ENCODE data around the gene NFKBIB. TPM values are rescaled to one million over a fixed set of nuclear protein-coding genes. Genes with fewer than 3 reads are reported as not detected.

The NFKBIB gene
- total RNA-seq, 1 donor from 2014 or later, result 21.7 TPM

DNA sequence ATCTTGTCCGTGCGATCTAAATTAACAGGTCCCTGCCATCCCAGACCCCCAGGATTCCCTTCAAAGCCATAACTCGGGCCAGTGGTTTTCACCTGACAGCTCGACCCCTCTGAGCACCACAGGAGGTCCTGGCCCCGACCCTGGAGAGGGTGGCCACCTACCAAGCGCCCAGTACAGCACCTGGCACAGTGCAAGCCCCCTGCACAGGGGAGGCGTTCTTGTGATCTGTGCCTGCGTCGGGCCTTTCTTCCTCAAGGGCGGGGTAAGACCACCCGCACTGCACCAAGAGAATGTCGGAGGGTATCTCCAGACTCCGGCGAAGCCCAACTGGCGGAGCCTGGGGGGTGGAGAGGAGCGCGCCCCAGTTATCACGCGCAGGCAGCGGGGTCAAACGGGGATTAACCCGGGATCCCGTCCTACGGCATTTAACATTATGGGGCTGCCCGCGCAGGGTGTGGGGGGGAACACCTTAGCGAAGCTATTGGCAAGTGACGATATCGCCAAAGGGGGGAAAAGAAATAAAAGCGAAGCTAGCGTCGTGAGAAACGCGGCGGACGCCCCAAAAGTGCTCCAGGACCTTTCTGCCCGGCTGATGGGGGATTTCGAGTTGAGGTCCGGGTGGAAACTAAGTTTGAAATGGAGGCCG is 48.7 kb upstream of the NFKBIB start:
- peaks cover 31% of the 10 kb centered on the region for H3K79me2 ChIP-seq (ENCODE audit: insufficient read depth, low read length)
- peak overlapping the region; percentile 92 for H3K4me3 Mint-ChIP-seq (ENCODE audit: unreplicated experiment)
- peak overlapping the region; percentile 63 for H3K4me3 ChIP-seq (ENCODE audit: insufficient read depth, low read depth, low read length)
- FAIRE-seq (no peak), DNase-seq (ENCODE audit: low read depth) (no peak)
- H3K4me1 ChIP-seq (ENCODE audit: insufficient read depth, low read length), result peaks cover 30% of the 10 kb centered on the region
- peak overlapping the region; percentile 72 for H3K27ac ChIP-seq (ENCODE audit: low read depth, low read length)
- no peaks in the 10 kb centered on the region for H3K9me3 Mint-ChIP-seq (ENCODE audit: unreplicated experiment)
- peak overlapping the region; percentile 65 for H2AFZ ChIP-seq (ENCODE audit: low read depth, low read length)
- H3K36me3 ChIP-seq (ENCODE audit: insufficient read depth, low read length), result peaks cover 13% of the 10 kb centered on the region
- no peaks in the 10 kb centered on the region for H3K27me3 ChIP-seq (ENCODE audit: insufficient read depth, low read length)
- peaks cover 29% of the 10 kb centered on the region for H4K20me1 ChIP-seq (ENCODE audit: insufficient read depth, low read length)
- H3K9ac ChIP-seq (ENCODE audit: low read length), result peak overlapping the region; percentile 92
- H3K27ac Mint-ChIP-seq (ENCODE audit: unreplicated experiment), result peak overlapping the region; percentile 99
- TF ChIP-seq EZH2 (IDR thresholded peaks at IDR 0.05; ENCODE audit: insufficient read depth, low read length), result no peak
- TF ChIP-seq, protein P1, sequence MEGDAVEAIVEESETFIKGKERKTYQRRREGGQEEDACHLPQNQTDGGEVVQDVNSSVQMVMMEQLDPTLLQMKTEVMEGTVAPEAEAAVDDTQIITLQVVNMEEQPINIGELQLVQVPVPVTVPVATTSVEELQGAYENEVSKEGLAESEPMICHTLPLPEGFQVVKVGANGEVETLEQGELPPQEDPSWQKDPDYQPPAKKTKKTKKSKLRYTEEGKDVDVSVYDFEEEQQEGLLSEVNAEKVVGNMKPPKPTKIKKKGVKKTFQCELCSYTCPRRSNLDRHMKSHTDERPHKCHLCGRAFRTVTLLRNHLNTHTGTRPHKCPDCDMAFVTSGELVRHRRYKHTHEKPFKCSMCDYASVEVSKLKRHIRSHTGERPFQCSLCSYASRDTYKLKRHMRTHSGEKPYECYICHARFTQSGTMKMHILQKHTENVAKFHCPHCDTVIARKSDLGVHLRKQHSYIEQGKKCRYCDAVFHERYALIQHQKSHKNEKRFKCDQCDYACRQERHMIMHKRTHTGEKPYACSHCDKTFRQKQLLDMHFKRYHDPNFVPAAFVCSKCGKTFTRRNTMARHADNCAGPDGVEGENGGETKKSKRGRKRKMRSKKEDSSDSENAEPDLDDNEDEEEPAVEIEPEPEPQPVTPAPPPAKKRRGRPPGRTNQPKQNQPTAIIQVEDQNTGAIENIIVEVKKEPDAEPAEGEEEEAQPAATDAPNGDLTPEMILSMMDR (IDR thresholded peaks at IDR 0.05; ENCODE audit: insufficient read depth, low read depth, low read length), result no peak
- peaks cover 21% of the 10 kb centered on the region for H3K4me1 Mint-ChIP-seq (ENCODE audit: low read depth, unreplicated experiment)
- no peaks in the 10 kb centered on the region for H3K27me3 Mint-ChIP-seq (ENCODE audit: low read depth, unreplicated experiment)
- H3K9me3 ChIP-seq (ENCODE audit: insufficient read depth, low read depth, low read length), result no peaks in the 10 kb centered on the region
- H3K4me2 ChIP-seq (ENCODE audit: low read length), result peak overlapping the region; percentile 86
- H3K36me3 Mint-ChIP-seq (ENCODE audit: low read depth, unreplicated experiment), result peaks cover 14% of the 10 kb centered on the region

DNA sequence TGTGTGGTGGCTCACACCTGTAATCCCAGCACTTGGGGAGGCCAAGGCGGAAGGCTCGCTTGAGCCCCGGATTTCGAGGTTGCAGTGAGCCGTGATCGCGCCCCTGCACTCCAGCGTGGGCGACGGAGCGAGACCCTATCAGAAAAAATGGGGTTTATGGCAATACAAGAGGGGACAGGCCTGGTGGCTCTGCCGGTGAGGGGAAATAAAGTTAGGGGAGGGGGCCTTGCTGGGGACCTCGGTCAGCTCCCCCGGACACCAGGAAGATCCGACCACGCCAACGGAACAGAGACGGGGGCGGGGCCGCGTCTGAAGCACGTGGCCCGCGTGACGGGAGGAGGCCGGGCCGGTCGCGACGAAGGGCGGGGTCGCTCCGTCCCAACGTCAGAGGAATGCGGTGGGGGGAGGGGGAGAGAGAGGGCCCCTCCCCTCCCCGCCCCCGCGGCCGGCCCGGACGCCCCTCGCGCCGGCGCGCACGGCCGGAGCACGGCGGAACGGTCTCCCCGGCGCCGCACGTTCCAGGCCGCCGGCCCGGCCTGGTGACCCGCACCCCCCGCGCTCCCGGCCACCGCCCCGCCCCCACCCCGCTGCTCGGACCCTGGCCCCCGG is 48.0 kb upstream of the NFKBIB start:
- Histone ChIP-seq H3K27ac (ENCODE audit: low read depth, low read length) (peak overlapping the region; percentile 80), H3K27me3 (ENCODE audit: insufficient read depth, low read length) (no peaks in the 10 kb centered on the region), H3K4me1 (ENCODE audit: insufficient read depth, low read length) (peaks cover 30% of the 10 kb centered on the region), H3K9ac (ENCODE audit: low read length) (peak overlapping the region; percentile 92), H3K9me3 (ENCODE audit: insufficient read depth, low read depth, low read length) (no peaks in the 10 kb centered on the region), H3K4me3 (ENCODE audit: insufficient read depth, low read depth, low read length) (peak overlapping the region; percentile 66), H3K36me3 (ENCODE audit: insufficient read depth, low read length) (peaks cover 10% of the 10 kb centered on the region), H2AFZ (ENCODE audit: low read depth, low read length) (peak overlapping the region; percentile 65), H3K4me2 (ENCODE audit: low read length) (peak overlapping the region; percentile 86), H3K79me2 (ENCODE audit: insufficient read depth, low read length) (peaks cover 24% of the 10 kb centered on the region), H4K20me1 (ENCODE audit: insufficient read depth, low read length) (peaks cover 24% of the 10 kb centered on the region)
- DNase-seq (ENCODE audit: low read depth) (peak; percentile 73), FAIRE-seq (no peak)
- Mint-ChIP-seq H3K36me3 (ENCODE audit: low read depth, unreplicated experiment) (peaks cover 9% of the 10 kb centered on the region), H3K27ac (ENCODE audit: unreplicated experiment) (peak overlapping the region; percentile 99), H3K9me3 (ENCODE audit: unreplicated experiment) (no peaks in the 10 kb centered on the region), H3K4me1 (ENCODE audit: low read depth, unreplicated experiment) (peaks cover 21% of the 10 kb centered on the region), H3K27me3 (ENCODE audit: low read depth, unreplicated experiment) (no peaks in the 10 kb centered on the region), H3K4me3 (ENCODE audit: unreplicated experiment) (peak overlapping the region; percentile 92)
- no peak for TF ChIP-seq EZH2 (IDR thresholded peaks at IDR 0.05; ENCODE audit: insufficient read depth, low read length)
- TF ChIP-seq, protein P1 (IDR thresholded peaks at IDR 0.05; ENCODE audit: insufficient read depth, low read depth, low read length), result no peak
